Transverse colon (tissue), 4 donors: ENCODE data around the gene SAPCD2. TPM values are rescaled to one million over a fixed set of nuclear protein-coding genes. Genes with fewer than 3 reads are reported as not detected.
A peak's percentile ranks its signal among the peaks of the same experiment; 100 is the strongest.

Experiments
- DNase-seq: peaks from one replicate; pipeline ENCODE4 v3.0.0-alpha.2; 2019
- H3K27ac ChIP-seq, 4 donors: fragments of 200-600 bp; sonication (generic); 2 replicates each; pipeline ENCODE4 v1.5.1; 2016 to 2018; ENCODE audit warnings: inconsistent platforms in 4 of 4
- H3K27me3 ChIP-seq: fragments of 200-600 bp; sonication (generic); 2 replicates; pipeline ENCODE4 v1.5.1; 2017; ENCODE audit warnings: inconsistent platforms
- H3K36me3 ChIP-seq, 4 donors: fragments of 200-600 bp; sonication (generic); 2 replicates each; pipeline ENCODE4 v1.5.1; 2017 to 2019; ENCODE audit warnings: inconsistent platforms in 4 of 4
- H3K4me1 ChIP-seq, 4 donors: fragments of 200-600 bp; sonication (generic); 2 replicates each; pipeline ENCODE4 v1.5.1; 2017 to 2020; ENCODE audit warnings: inconsistent platforms in 4 of 4
- H3K4me3 ChIP-seq, 4 donors: fragments of 200-600 bp; sonication (generic); 1 replicate in 1 of 4; 2 replicates in 3 of 4; pipeline versions ENCODE4 v1.5.1 to v1.6.1; 2017 to 2019; ENCODE audit warnings: inconsistent platforms in 4 of 4
- H3K9me3 ChIP-seq, 2 donors: fragments of 200-600 bp; sonication (generic); 2 replicates each; pipeline ENCODE4 v1.5.1; 2017 to 2019; ENCODE audit warnings: inconsistent platforms in 2 of 2
- EP300 ChIP-seq: sonication (generic); formaldehyde crosslinking; IDR thresholded peaks from one replicate; pipeline ENCODE4 v1.6.1; 2017; ENCODE audit warnings: antibody characterized with exemption, low read depth
- POLR2A ChIP-seq: fragments of 450-650 bp; IDR thresholded peaks from one replicate; pipeline ENCODE4 v1.6.1; 2016; ENCODE audit warnings: antibody characterized with exemption, mild to moderate bottlenecking, moderate library complexity
- POLR2AphosphoS5 ChIP-seq, 3 donors: sonication (generic); formaldehyde crosslinking; IDR thresholded peaks; one replicate each; pipeline ENCODE4 v1.6.1; 2016; ENCODE audit warnings: antibody characterized with exemption in 3 of 3
- WGBS, 2 donors: methylation state at CpG; one replicate each; pipeline ENCODE4 v1.1.5; 2018; ENCODE audit warnings: low coverage in 1 of 2; 5-methylcytosine and 5-hydroxymethylcytosine counted together
- in situ Hi-C, 4 donors: fragments of 200-750 bp; cut with MboI; loops; one replicate each; pipeline versions ENCODE4 v1.15.0 to v1.15.1; 2017; ENCODE audit warnings: low sequenced_read_pairs in 3 of 4, low pct_ligation_motif_present in 1 of 4, low pct_unique_long_range_greater_than_20kb in 1 of 4
- intact Hi-C: fragments of 100-400 bp; cut with DNase I; formaldehyde crosslinking; loops from one replicate; pipeline ENCODE4 v1.15.1; 2023; ENCODE audit warnings: low total_unique reads
- total RNA-seq, 4 donors: library from RNA; depleted of rRNA; stranded (reverse); fragments of >200 nt; gene quantifications; one replicate each; pipeline ENCODE4 v1.1.0, GENCODE V29; 2016
- TF ChIP-seq, protein P1 (sequence below), 5 experiments: fragments of 200-600 bp in 3 of 5; fragments of 450-650 bp in 2 of 5; sonication (generic) in 3 of 5; IDR thresholded peaks; 1 replicate in 2 of 5; 2 replicates in 3 of 5; pipeline ENCODE4 v1.5.1; 2016 to 2017; ENCODE audit warnings: antibody characterized with exemption in 5 of 5, inconsistent platforms in 3 of 5, mild to moderate bottlenecking in 2 of 5, moderate library complexity in 1 of 5

SAPCD2 gene
- total RNA-seq, 4 donors from 2014 or later: 0.37 to 37.2 (median 3.3) TPM

DNA sequence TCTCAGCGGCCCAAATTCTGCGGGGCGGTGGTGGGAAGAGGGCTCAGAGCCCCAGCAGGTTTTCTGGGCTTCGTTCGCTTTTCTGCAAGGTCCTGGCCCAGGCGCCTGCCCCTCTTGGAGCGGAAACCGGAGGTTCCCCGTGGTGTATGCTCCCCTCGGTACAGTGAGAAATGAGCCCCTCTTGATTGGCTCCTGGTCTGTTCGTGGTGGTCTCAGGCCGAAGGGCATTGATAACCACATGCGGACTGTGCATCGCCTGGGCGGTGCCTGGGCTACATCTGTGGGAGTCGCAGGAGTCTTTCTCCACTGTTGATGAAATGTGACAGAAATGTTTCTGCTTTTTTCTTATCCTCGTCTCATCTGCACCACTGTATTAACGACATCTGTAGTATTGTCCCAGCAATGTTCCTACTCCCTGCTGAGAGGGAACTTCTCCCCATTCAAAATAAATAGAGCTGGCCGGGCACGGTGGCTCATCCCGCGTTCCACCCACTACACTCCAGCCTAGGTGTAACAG lies 17.1 kb upstream of the SAPCD2 start:
- in situ Hi-C loops (no loop called here), intact Hi-C loops (no loop called here)
- Histone ChIP-seq H3K27me3 (no peaks in the 10 kb centered on the region), H3K4me1 (peaks cover 13 to 33% (median 22%) of the 10 kb centered on the region in 4 donors), H3K4me3 (peak overlapping the region; percentile 49 to 88 (median 76)), H3K27ac (peak overlapping the region; percentile 94 to 99 (median 94)), H3K9me3 (no peaks in the 10 kb centered on the region), H3K36me3 (no peaks in the 10 kb centered on the region)
- WGBS, 2 donors: 0 to 26% methylated on average over 1 to 12 of the region's 22 CpGs
- no peak for TF ChIP-seq POLR2AphosphoS5 (IDR thresholded peaks at IDR 0.05)
- TF ChIP-seq POLR2A: no peak
- DNase-seq: no peak

DNA sequence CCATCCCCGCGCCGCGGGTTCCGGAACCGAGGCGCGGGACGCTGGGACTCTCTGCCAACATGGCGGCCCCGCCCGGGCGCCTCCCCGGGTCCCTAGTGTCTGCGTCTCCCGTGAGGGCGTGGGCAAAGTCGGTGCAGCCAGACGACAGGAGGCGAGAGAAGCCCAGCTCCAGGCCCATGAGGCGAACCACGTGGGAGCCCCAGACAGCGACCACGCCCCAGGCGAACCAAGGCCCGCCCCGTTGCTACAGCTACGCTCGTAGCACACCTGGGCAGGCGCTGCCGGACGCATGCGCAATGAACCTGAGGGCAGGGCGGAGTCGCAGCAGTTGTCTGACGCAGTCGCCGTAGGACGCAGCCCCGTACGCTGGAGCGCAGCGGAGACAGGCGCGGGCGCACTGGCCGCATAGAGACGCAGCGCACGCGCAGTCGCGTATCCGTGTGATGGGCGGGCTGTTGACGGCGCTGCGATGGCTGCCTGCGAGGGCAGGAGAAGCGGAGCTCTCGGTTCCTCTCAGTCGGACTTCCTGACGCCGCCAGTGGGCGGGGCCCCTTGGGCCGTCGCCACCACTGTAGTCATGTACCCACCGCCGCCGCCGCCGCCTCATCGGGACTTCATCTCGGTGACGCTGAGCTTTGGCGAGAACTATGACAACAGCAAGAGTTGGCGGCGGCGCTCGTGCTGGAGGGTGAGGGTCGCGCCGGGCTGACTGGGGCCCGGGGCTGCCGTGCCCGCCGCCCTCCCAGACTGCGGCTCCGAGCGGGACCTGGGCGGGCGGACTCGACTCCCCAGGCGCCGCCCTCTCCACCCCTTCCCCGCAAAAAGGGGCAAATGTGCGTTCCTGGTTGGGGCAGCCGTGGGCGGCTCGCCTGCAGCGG lies 16.4 kb upstream of the SAPCD2 start, which contains the start of gene MAN1B1:
MAN1B1 (plus strand) TSS at position 455 of the 878 bp plus-strand sequence; CDS start at position 470, 15 bp downstream.
- TF ChIP-seq, protein P1, sequence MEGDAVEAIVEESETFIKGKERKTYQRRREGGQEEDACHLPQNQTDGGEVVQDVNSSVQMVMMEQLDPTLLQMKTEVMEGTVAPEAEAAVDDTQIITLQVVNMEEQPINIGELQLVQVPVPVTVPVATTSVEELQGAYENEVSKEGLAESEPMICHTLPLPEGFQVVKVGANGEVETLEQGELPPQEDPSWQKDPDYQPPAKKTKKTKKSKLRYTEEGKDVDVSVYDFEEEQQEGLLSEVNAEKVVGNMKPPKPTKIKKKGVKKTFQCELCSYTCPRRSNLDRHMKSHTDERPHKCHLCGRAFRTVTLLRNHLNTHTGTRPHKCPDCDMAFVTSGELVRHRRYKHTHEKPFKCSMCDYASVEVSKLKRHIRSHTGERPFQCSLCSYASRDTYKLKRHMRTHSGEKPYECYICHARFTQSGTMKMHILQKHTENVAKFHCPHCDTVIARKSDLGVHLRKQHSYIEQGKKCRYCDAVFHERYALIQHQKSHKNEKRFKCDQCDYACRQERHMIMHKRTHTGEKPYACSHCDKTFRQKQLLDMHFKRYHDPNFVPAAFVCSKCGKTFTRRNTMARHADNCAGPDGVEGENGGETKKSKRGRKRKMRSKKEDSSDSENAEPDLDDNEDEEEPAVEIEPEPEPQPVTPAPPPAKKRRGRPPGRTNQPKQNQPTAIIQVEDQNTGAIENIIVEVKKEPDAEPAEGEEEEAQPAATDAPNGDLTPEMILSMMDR (IDR thresholded peaks at IDR 0.05): peak in 1 of 5 experiments; percentile 16
- TF ChIP-seq EP300 (no peak), POLR2A (peak; percentile 91), POLR2AphosphoS5 (IDR thresholded peaks at IDR 0.05) (peak; percentile 84 to 91 (median 86))
- DNase-seq: peak; percentile 100
- H3K36me3 ChIP-seq: no peaks in the 10 kb centered on the region
- in situ Hi-C loops (no loop called here), intact Hi-C loops (no loop called here)
- no peaks in the 10 kb centered on the region for H3K27me3 ChIP-seq
- peak within 1 kb of the TSS; percentile 94 to 99 (median 94) for H3K27ac ChIP-seq
- H3K9me3 ChIP-seq: no peaks in the 10 kb centered on the region
- 0% methylated on average over 70 of the region's 101 CpGs; no CpG with 5 or more reads in 1 of the 2 donors for WGBS, 2 donors
- peaks cover 13 to 33% (median 22%) of the 10 kb centered on the region in 4 donors for H3K4me1 ChIP-seq
- peak within 1 kb of the TSS; percentile 49 to 88 (median 76) for H3K4me3 ChIP-seq

DNA sequence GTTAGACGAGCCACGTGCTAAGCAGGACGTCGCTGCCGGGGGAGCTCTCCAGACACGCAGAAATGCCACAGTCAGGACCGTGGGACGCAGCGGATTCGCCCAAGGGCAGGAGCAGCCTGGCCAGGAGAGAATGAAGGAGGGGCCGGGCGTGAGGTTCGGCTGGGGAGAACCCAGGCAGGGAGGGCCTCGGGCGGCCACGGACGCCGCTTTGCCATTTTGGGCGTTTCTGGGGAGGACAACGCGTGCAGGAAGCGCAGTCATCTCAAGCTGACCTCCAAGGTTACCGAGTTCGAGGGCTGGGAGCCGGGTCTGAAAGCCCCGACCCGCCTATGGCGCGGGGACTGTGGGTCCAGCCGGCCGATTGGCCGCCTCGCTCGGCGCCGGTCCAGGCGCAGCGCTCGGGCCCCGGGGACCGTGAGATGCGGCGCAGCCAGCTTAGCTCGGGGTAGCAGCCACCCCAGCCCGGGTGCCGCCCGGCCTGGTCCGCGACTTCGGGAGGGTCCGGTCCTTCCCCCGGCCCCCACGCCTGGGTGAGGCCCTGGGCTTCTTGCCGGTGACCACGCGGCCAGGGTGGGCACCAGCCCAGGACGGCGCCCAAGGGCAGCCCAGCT lies 15.7 kb upstream of the SAPCD2 start:
- in situ Hi-C loops (no loop called here), intact Hi-C loops (no loop called here)
- no peaks in the 10 kb centered on the region for H3K36me3 ChIP-seq
- WGBS, 2 donors: 0% methylated on average over 45 of the region's 58 CpGs; no CpG with 5 or more reads in 1 of the 2 donors
- H3K4me3 ChIP-seq: peak overlapping the region; percentile 45 to 88 (median 64)
- DNase-seq: peak; percentile 54
- no peaks in the 10 kb centered on the region for H3K9me3 ChIP-seq
- peak overlapping the region; percentile 94 to 99 (median 94) for H3K27ac ChIP-seq
- H3K27me3 ChIP-seq: no peaks in the 10 kb centered on the region
- peaks cover 13 to 33% (median 22%) of the 10 kb centered on the region in 4 donors for H3K4me1 ChIP-seq
- TF ChIP-seq POLR2A: no peak
- no peak for TF ChIP-seq EP300
- TF ChIP-seq, protein P1 (IDR thresholded peaks at IDR 0.05): no peak
- TF ChIP-seq POLR2AphosphoS5 (IDR thresholded peaks at IDR 0.05): no peak

DNA sequence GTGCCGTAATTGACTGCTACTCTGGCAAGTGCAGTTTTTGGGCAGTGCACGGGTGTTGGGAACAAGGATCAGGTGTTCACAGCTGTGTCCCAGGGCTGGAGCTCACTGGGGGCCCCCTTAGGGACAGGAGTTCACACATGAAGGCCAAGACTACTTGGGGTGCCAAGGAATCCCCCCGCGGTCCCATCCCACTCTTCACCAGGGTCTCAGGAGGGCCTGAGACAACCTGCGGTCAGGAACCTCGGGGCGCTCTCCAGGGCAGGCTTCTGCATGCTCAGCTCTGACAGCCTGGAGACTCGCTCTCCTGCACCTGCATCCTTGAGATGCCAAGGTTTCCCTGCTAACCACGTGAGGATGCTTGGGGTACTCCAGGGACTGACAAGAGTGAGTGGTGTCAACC lies 14.2 kb upstream of the SAPCD2 start:
- H3K4me1 ChIP-seq: peaks cover 13 to 34% (median 23%) of the 10 kb centered on the region in 4 donors
- no peak for DNase-seq
- H3K36me3 ChIP-seq: no peaks in the 10 kb centered on the region
- WGBS, 2 donors: 75 to 100% methylated on average over 1 to 9 of the region's 9 CpGs
- in situ Hi-C loops (no loop called here), intact Hi-C loops (no loop called here)
- H3K4me3 ChIP-seq: no peak overlapping the region
- TF ChIP-seq POLR2A (no peak), POLR2AphosphoS5 (IDR thresholded peaks at IDR 0.05) (no peak), EP300 (no peak)
- TF ChIP-seq, protein P1 (IDR thresholded peaks at IDR 0.05): no peak
- no peaks in the 10 kb centered on the region for H3K9me3 ChIP-seq
- no peaks in the 10 kb centered on the region for H3K27me3 ChIP-seq
- H3K27ac ChIP-seq: peak overlapping the region in 1 of 4 donors; percentile 58
